Kidney tubule cell (primary cell): ENCODE results near the gene TP63.

Source experiments
- DNase-seq: peaks from one replicate; pipeline ENCODE4 v3.0.0-alpha.2; 2018; ENCODE audit warnings: low spot score

Gene TP63

GRCh38 chr3:189821262-189821661, 190.1 kb downstream of the TP63 start:
- no peak for DNase-seq

- no peak for DNase-seq
Measured at GRCh38 chr3:189822726-189823125, 191.5 kb downstream of the TP63 start.

- DNase-seq: peak; percentile 95
Measured at GRCh38 chr3:189824629-189825312, 193.6 kb downstream of the TP63 start.

- no peak for DNase-seq
Measured at GRCh38 chr3:189826566-189826965, 195.4 kb downstream of the TP63 start.

GRCh38 chr3:189827108-189827507, 195.9 kb downstream of the TP63 start:
- peak; percentile 54 for DNase-seq

GRCh38 chr3:189830401-189830800, 199.2 kb downstream of the TP63 start:
- no peak for DNase-seq

GRCh38 chr3:189833266-189833665, 202.1 kb downstream of the TP63 start:
- no peak for DNase-seq

- DNase-seq: no peak
Measured at GRCh38 chr3:189833996-189834395, 202.8 kb downstream of the TP63 start.

GRCh38 chr3:189834462-189834861, 203.3 kb downstream of the TP63 start:
- no peak for DNase-seq

- DNase-seq: no peak
Measured at GRCh38 chr3:189836795-189837194, 205.6 kb downstream of the TP63 start.

GRCh38 chr3:189838291-189838690, 207.1 kb downstream of the TP63 start:
- no peak for DNase-seq

- DNase-seq: peak; percentile 86
Measured at GRCh38 chr3:189839576-189839975, 208.4 kb downstream of the TP63 start.

- peak; percentile 88 for DNase-seq
Measured at GRCh38 chr3:189841473-189842205, 210.4 kb downstream of the TP63 start.

GRCh38 chr3:189842681-189843602, 211.8 kb downstream of the TP63 start:
- no peak for DNase-seq

- no peak for DNase-seq
Measured at GRCh38 chr3:189845069-189845468, 213.9 kb downstream of the TP63 start.

- DNase-seq: no peak
Measured at GRCh38 chr3:189848395-189849040, 217.3 kb downstream of the TP63 start.

- DNase-seq: no peak
Measured at GRCh38 chr3:189849262-189849661, 218.1 kb downstream of the TP63 start.

GRCh38 chr3:189851682-189852081, 220.5 kb downstream of the TP63 start:
- no peak for DNase-seq

- DNase-seq: no peak
Measured at GRCh38 chr3:189853906-189854305, 222.7 kb downstream of the TP63 start.

GRCh38 chr3:189860296-189860695, 229.1 kb downstream of the TP63 start:
- no peak for DNase-seq

- no peak for DNase-seq
Measured at GRCh38 chr3:189862385-189862998, 231.3 kb downstream of the TP63 start.

- no peak for DNase-seq
Measured at GRCh38 chr3:189863031-189863430, 231.8 kb downstream of the TP63 start.
